SK-N-SH treated with all-trans-retinoic acid at 6 μM for 48 hours (cell line): ENCODE data around the gene COMMD2.

Source experiments
- ZFP30 ChIP-seq: fragments of 450-650 bp; formaldehyde crosslinking; IDR thresholded peaks from 2 replicates; pipeline ENCODE4 v1.5.0; 2022; ENCODE audit warnings: mild to moderate bottlenecking, moderate library complexity
- ZNF565 ChIP-seq: fragments of 450-650 bp; formaldehyde crosslinking; conservative IDR thresholded peaks from 2 replicates; pipeline ENCODE4 v1.5.0; 2020; ENCODE audit warnings: low read depth, mild to moderate bottlenecking, moderate library complexity

DNA sequence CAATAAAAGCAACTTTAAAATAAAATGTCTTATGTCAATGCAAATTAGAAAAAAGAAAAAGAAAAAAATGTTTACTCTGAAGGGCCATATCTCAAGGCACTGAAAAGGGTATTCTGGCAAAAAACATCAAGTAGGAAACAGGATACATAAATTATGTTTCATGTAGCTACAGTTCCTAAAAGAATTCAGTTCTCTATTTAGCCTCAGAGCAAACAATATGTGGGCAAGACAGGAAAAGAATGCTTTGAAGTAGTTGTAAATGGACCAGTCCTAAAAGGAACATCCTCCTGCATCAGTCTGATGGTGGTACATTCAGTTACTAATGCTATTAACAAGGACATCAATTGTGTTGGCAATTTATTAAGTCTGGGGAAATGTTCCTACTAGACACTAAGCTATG lies 8.1 kb downstream of the COMMD2 start:
- TF ChIP-seq ZFP30 (no peak), ZNF565 (CRISPR knock-in tag) (no peak)
